A549 (cell line): Measurements from ENCODE around the gene ZNF710. TPM values are rescaled to one million over a fixed set of nuclear protein-coding genes. Genes with fewer than 3 reads are reported as not detected.

Experiments used
- ATAC-seq, 2 experiments: fragments of 200-7000 bp in 1 of 2; fragments of >200 bp in 1 of 2; cut with Nextera tagmentation in 1 of 2; cut with Tn5 transposase in 1 of 2; 3 replicates each; pipeline versions ENCODE4 v1.8.0 to v1.9.1; 2018 to 2020; ENCODE audit warnings: mild to moderate bottlenecking in 1 of 2, moderate library complexity in 1 of 2
- CTCF ChIA-PET: fragments of 300-600 bp; sonication (Branson Sonifier 250); formaldehyde crosslinking; extraction: SDS; loops from one replicate; lab custom pipeline; 2021; ENCODE audit warnings: antibody characterized with exemption, inconsistent platforms; lab: Yijun Ruan, JAX
- POLR2A ChIA-PET: fragments of 350-600 bp; formaldehyde crosslinking; extraction: SDS; loops from one replicate; lab custom pipeline; 2021; ENCODE audit warnings: antibody characterized with exemption, inconsistent platforms; lab: Yijun Ruan, JAX
- DNase-seq, 2 experiments: peaks; one replicate each; pipeline versions ENCODE4 v3.0.0 to v3.0.0-alpha.2; 2011 to 2016; ENCODE audit warnings: low read depth in 1 of 2, low spot score in 1 of 2
- FAIRE-seq: peaks from 2 replicates; lab custom pipeline; 2011; peaks lifted over from hg19 to GRCh38; lab: Jason Lieb, UNC
- H3K27ac ChIP-seq, 2 experiments: fragments of >200 bp; sonication (Bioruptor Twin); formaldehyde crosslinking; 3 replicates each; pipeline ENCODE4 v1.5.1; 2016 to 2017
- H3K4me1 ChIP-seq: fragments of >200 bp; sonication (Bioruptor Twin); formaldehyde crosslinking; 3 replicates; pipeline ENCODE4 v1.6.1; 2016
- H3K4me2 ChIP-seq: fragments of >200 bp; sonication (Bioruptor Twin); formaldehyde crosslinking; 3 replicates; pipeline ENCODE4 v1.6.1; 2016
- H3K4me3 ChIP-seq: fragments of >200 bp; sonication (Bioruptor Twin); formaldehyde crosslinking; 3 replicates; pipeline ENCODE4 v1.5.1; 2016
- H3K9me3 ChIP-seq: fragments of >200 bp; sonication (Bioruptor Twin); formaldehyde crosslinking; 3 replicates; pipeline ENCODE4 v1.6.1; 2016
- CHD4 ChIP-seq: fragments of 200-600 bp; sonication (generic); IDR thresholded peaks from 2 replicates; pipeline ENCODE4 v1.6.1; 2016; ENCODE audit warnings: antibody characterized with exemption, mild to moderate bottlenecking, borderline replicate concordance
- EHF ChIP-seq: fragments of 250-450 bp; sonication (Bioruptor Pico); IDR thresholded peaks from 2 replicates; pipeline ENCODE4 v1.5.0; 2020; ENCODE audit warnings: mild to moderate bottlenecking
- EP300 ChIP-seq, 2 experiments: fragments of >200 bp; sonication (Bioruptor Twin); formaldehyde crosslinking; IDR thresholded peaks; 2 replicates in 1 of 2; 3 replicates in 1 of 2; pipeline ENCODE4 v1.6.1; 2016 to 2017
- HDAC2 ChIP-seq: fragments of 200-600 bp; sonication (generic); IDR thresholded peaks from 2 replicates; pipeline ENCODE4 v1.6.1; 2016
- HOXB5 ChIP-seq: fragments of 250-450 bp; sonication (Bioruptor Pico); IDR thresholded peaks from 2 replicates; pipeline ENCODE4 v1.5.0; 2020; ENCODE audit warnings: mild to moderate bottlenecking, moderate library complexity
- KDM5A ChIP-seq: fragments of 200-600 bp; sonication (generic); IDR thresholded peaks from 2 replicates; pipeline ENCODE4 v1.6.1; 2016; ENCODE audit warnings: antibody characterized with exemption, mild to moderate bottlenecking
- NPAS2 ChIP-seq: fragments of 250-450 bp; sonication (Bioruptor Pico); IDR thresholded peaks from 2 replicates; pipeline ENCODE4 v1.8.0; 2022; ENCODE audit warnings: mild to moderate bottlenecking, moderate library complexity, borderline replicate concordance
- PBX3 ChIP-seq: IDR thresholded peaks from 2 replicates; pipeline ENCODE4 v1.6.1; 2012
- PHF8 ChIP-seq: fragments of 200-600 bp; sonication (generic); IDR thresholded peaks from 2 replicates; pipeline ENCODE4 v1.6.1; 2016; ENCODE audit warnings: low read depth, mild to moderate bottlenecking, antibody characterized with exemption, moderate library complexity, borderline replicate concordance
- POLR2A ChIP-seq: IDR thresholded peaks from 2 replicates; pipeline ENCODE4 v1.6.1; 2012; ENCODE audit warnings: mild to moderate bottlenecking, low read length
- RFX5 ChIP-seq: fragments of 450-650 bp; IDR thresholded peaks from 2 replicates; pipeline ENCODE4 v1.7.1; 2014; ENCODE audit warnings: antibody characterized with exemption, mild to moderate bottlenecking, moderate library complexity
- SREBF2 ChIP-seq: fragments of 450-650 bp; IDR thresholded peaks from 2 replicates; pipeline ENCODE4 v1.6.1; 2014; ENCODE audit warnings: mild to moderate bottlenecking, moderate library complexity
- TFCP2L1 ChIP-seq: fragments of 250-450 bp; sonication (Bioruptor Pico); IDR thresholded peaks from 2 replicates; pipeline ENCODE4 v1.5.0; 2021; ENCODE audit warnings: mild to moderate bottlenecking
- ZC3H11A ChIP-seq: fragments of 450-650 bp; IDR thresholded peaks from 2 replicates; pipeline ENCODE4 v1.6.1; 2014; ENCODE audit warnings: antibody characterized with exemption, mild to moderate bottlenecking
- ZNF302 ChIP-seq: fragments of 250-450 bp; sonication (Bioruptor Pico); IDR thresholded peaks from 2 replicates; pipeline ENCODE4 v1.9.0; 2021; ENCODE audit warnings: inconsistent platforms, mild to moderate bottlenecking, moderate library complexity
- WGBS: methylation state at CpG from one replicate; pipeline ENCODE4 v1.1.6; 2017; ENCODE audit errors: missing lambda C conversion rate; 5-methylcytosine and 5-hydroxymethylcytosine counted together
- polyA plus RNA-seq, 4 experiments: library from polyadenylated mRNA; depleted of rRNA in 3 of 4; stranded (reverse); fragments of >200 nt; fragmentation: RNase III in 1 of 4; extraction: RNeasy Plus Mini Kit Qiagen cat#74134 plus additional on column Dnase treatment in 1 of 4; gene quantifications; 2 replicates in 3 of 4; 3 replicates in 1 of 4; pipeline ENCODE4 v1.2.3, GENCODE V29; 2011 to 2017
- TF ChIP-seq, protein P1 (sequence below): fragments of 450-650 bp; IDR thresholded peaks from 2 replicates; pipeline ENCODE4 v1.6.1; 2014; ENCODE audit warnings: antibody characterized with exemption
- TF ChIP-seq, protein P2 (sequence below): fragments of >200 bp; sonication (Bioruptor Twin); formaldehyde crosslinking; IDR thresholded peaks from 3 replicates; pipeline ENCODE4 v1.6.1; 2016
- TF ChIP-seq, protein P3 (sequence below): fragments of 200-600 bp; sonication (generic); IDR thresholded peaks from 2 replicates; pipeline ENCODE4 v1.6.1; 2016; ENCODE audit warnings: antibody characterized with exemption, mild to moderate bottlenecking, moderate library complexity
- TF ChIP-seq, protein P4 (sequence below): fragments of 250-450 bp; sonication (Bioruptor Pico); IDR thresholded peaks from 2 replicates; pipeline ENCODE4 v1.5.0; 2020; ENCODE audit warnings: low read depth, mild to moderate bottlenecking, moderate library complexity

The ZNF710 gene
- polyA plus RNA-seq, 2 of the 4 experiments (the other 2 are of a cell fraction) = 2.6 to 7.8 TPM

- TF ChIP-seq HDAC2 = no peak
- no peak for TF ChIP-seq CHD4
- no peak for TF ChIP-seq NPAS2
- no peak for TF ChIP-seq ZC3H11A
- no peak for TF ChIP-seq POLR2A
- TF ChIP-seq EHF (CRISPR knock-in tag) = no peak
- no peak for TF ChIP-seq ZNF302 (CRISPR knock-in tag)
- no peak for TF ChIP-seq PBX3
- TF ChIP-seq, protein P1, sequence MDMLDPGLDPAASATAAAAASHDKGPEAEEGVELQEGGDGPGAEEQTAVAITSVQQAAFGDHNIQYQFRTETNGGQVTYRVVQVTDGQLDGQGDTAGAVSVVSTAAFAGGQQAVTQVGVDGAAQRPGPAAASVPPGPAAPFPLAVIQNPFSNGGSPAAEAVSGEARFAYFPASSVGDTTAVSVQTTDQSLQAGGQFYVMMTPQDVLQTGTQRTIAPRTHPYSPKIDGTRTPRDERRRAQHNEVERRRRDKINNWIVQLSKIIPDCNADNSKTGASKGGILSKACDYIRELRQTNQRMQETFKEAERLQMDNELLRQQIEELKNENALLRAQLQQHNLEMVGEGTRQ = no peak
- TF ChIP-seq, protein P2, sequence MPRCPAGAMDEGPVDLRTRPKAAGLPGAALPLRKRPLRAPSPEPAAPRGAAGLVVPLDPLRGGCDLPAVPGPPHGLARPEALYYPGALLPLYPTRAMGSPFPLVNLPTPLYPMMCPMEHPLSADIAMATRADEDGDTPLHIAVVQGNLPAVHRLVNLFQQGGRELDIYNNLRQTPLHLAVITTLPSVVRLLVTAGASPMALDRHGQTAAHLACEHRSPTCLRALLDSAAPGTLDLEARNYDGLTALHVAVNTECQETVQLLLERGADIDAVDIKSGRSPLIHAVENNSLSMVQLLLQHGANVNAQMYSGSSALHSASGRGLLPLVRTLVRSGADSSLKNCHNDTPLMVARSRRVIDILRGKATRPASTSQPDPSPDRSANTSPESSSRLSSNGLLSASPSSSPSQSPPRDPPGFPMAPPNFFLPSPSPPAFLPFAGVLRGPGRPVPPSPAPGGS = no peak
- TF ChIP-seq, protein P3, sequence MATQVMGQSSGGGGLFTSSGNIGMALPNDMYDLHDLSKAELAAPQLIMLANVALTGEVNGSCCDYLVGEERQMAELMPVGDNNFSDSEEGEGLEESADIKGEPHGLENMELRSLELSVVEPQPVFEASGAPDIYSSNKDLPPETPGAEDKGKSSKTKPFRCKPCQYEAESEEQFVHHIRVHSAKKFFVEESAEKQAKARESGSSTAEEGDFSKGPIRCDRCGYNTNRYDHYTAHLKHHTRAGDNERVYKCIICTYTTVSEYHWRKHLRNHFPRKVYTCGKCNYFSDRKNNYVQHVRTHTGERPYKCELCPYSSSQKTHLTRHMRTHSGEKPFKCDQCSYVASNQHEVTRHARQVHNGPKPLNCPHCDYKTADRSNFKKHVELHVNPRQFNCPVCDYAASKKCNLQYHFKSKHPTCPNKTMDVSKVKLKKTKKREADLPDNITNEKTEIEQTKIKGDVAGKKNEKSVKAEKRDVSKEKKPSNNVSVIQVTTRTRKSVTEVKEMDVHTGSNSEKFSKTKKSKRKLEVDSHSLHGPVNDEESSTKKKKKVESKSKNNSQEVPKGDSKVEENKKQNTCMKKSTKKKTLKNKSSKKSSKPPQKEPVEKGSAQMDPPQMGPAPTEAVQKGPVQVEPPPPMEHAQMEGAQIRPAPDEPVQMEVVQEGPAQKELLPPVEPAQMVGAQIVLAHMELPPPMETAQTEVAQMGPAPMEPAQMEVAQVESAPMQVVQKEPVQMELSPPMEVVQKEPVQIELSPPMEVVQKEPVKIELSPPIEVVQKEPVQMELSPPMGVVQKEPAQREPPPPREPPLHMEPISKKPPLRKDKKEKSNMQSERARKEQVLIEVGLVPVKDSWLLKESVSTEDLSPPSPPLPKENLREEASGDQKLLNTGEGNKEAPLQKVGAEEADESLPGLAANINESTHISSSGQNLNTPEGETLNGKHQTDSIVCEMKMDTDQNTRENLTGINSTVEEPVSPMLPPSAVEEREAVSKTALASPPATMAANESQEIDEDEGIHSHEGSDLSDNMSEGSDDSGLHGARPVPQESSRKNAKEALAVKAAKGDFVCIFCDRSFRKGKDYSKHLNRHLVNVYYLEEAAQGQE = no peak
- TF ChIP-seq RFX5 = no peak
- TF ChIP-seq, all 56 proteins: peak for 0
- peaks cover 5% of the 10 kb centered on the region; the same call in 2 of the 3 replicates for H3K4me1 ChIP-seq
- FAIRE-seq (no peak), ATAC-seq (no peak), DNase-seq (no peak)
- no peak overlapping the region for H3K4me3 ChIP-seq
- H3K4me2 ChIP-seq = no peak overlapping the region; the same call in 2 of the 3 replicates
- H3K9me3 ChIP-seq = peaks cover 26% of the 10 kb centered on the region
- no peak overlapping the region; a peak in 1 of 6 replicates for H3K27ac ChIP-seq
- ChIA-PET CTCF (interaction anchor here (1.0 to 1.5 kb wide), 3 partner anchors 8 to 64 kb away, joined by 3 to 4 read pairs (median 3); no protein-coding TSS in a partner anchor), POLR2A (no interaction called here)
- 93% methylated on average over 6 of the region's 6 CpGs for WGBS
Observed at GRCh38 chr15:90015294-90015693, 14.2 kb downstream of the ZNF710 start.

GRCh38 chr15:90015749-90016148 lies 14.6 kb downstream of the ZNF710 start:
- H3K27ac ChIP-seq = peak overlapping the region in 1 of 2 experiments; percentile 49; a peak in 1 of 6 replicates
- H3K4me3 ChIP-seq = no peak overlapping the region
- no peak for TF ChIP-seq PHF8
- TF ChIP-seq EP300 (IDR thresholded peaks at IDR 0.05) = no peak
- TF ChIP-seq POLR2A = no peak
- TF ChIP-seq, all 56 proteins: peak for 0
- Histone ChIP-seq H3K4me2 (no peak overlapping the region; the same call in 2 of the 3 replicates), H3K9me3 (peaks cover 25% of the 10 kb centered on the region), H3K4me1 (peaks cover 5% of the 10 kb centered on the region; the same call in 2 of the 3 replicates)
- FAIRE-seq (no peak), DNase-seq (peak in 1 of 2 experiments; percentile 49), ATAC-seq (peak in 1 of 2 experiments; percentile 49; a peak in 3 of 6 replicates)
- ChIA-PET POLR2A (interaction anchor here (1.5 kb wide), 1 partner anchor 13 kb away, joined by 3 read pairs; no protein-coding TSS in a partner anchor), CTCF (interaction anchor here (1.0 to 1.8 kb wide), 5 partner anchors 9 to 64 kb away, joined by 3 to 7 read pairs (median 3); no protein-coding TSS in a partner anchor)
- WGBS = 83% methylated on average over 8 of the region's 8 CpGs

GRCh38 chr15:90016721-90017120 lies 15.6 kb downstream of the ZNF710 start:
- no peak for TF ChIP-seq TFCP2L1 (CRISPR knock-in tag)
- TF ChIP-seq, protein P4, sequence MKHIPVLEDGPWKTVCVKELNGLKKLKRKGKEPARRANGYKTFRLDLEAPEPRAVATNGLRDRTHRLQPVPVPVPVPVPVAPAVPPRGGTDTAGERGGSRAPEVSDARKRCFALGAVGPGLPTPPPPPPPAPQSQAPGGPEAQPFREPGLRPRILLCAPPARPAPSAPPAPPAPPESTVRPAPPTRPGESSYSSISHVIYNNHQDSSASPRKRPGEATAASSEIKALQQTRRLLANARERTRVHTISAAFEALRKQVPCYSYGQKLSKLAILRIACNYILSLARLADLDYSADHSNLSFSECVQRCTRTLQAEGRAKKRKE (CRISPR knock-in tag) = no peak
- no peak for TF ChIP-seq KDM5A
- TF ChIP-seq SREBF2 = no peak
- TF ChIP-seq EHF (CRISPR knock-in tag) = no peak
- TF ChIP-seq, protein P2 = no peak
- no peak for TF ChIP-seq HOXB5 (CRISPR knock-in tag)
- no peak for TF ChIP-seq HDAC2
- peak overlapping the region in 1 of 2 experiments; percentile 49; a peak in 1 of 6 replicates for H3K27ac ChIP-seq
- FAIRE-seq = no peak
- H3K9me3 ChIP-seq = peaks cover 16% of the 10 kb centered on the region
- WGBS = 83% methylated on average over 4 of the region's 4 CpGs
- no peak overlapping the region for H3K4me3 ChIP-seq
- DNase-seq = no peak
- no peak overlapping the region for H3K4me2 ChIP-seq
- H3K4me1 ChIP-seq = peaks cover 5% of the 10 kb centered on the region; the same call in 2 of the 3 replicates
- CTCF ChIA-PET = interaction anchor here (0.7 to 2.3 kb wide), 8 partner anchors 10 to 71 kb away, joined by 3 to 8 read pairs (median 4); no protein-coding TSS in a partner anchor
- POLR2A ChIA-PET = interaction anchor here (1.0 to 1.5 kb wide), 2 partner anchors 14 to 123 kb away, joined by 3 read pairs; partner anchors contain the start of gene AP3S2
- ATAC-seq = no peak; a peak in 1 of 6 replicates
